ENCODE data around the gene FRY.

DNA sequence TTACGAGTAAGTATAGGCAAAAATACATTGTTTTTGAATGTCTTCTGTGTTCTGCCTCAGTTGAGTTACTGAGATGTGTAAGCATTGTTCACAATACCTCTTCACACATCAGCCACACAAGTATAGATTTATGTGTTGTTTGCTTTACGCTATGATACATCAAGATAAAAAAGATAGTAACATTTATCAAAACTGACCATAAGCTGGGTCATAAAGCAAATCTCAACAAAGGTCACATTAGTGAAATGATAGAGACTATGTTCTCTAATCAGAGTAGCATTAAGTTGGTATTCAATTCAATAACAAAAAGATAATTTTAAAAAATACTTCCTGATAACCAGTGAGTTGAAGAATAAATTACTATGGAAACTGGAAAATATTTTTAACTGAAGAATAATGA, 156.1 kb downstream of the FRY start:
- TF ChIP-seq, protein P1, sequence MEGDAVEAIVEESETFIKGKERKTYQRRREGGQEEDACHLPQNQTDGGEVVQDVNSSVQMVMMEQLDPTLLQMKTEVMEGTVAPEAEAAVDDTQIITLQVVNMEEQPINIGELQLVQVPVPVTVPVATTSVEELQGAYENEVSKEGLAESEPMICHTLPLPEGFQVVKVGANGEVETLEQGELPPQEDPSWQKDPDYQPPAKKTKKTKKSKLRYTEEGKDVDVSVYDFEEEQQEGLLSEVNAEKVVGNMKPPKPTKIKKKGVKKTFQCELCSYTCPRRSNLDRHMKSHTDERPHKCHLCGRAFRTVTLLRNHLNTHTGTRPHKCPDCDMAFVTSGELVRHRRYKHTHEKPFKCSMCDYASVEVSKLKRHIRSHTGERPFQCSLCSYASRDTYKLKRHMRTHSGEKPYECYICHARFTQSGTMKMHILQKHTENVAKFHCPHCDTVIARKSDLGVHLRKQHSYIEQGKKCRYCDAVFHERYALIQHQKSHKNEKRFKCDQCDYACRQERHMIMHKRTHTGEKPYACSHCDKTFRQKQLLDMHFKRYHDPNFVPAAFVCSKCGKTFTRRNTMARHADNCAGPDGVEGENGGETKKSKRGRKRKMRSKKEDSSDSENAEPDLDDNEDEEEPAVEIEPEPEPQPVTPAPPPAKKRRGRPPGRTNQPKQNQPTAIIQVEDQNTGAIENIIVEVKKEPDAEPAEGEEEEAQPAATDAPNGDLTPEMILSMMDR (conservative IDR thresholded peaks at IDR 0.05) = no peak
- TF ChIP-seq EZH2 (IDR thresholded peaks at IDR 0.05; ENCODE audit: low read depth) = no peak

All from PC-9 (cell line).